HepG2 (cell line): ENCODE data around the gene C19orf73. TPM values are rescaled to one million over a fixed set of nuclear protein-coding genes. Genes with fewer than 3 reads are reported as not detected.
A peak's percentile ranks its signal among the peaks of the same experiment; 100 is the strongest.

ENCODE experiments used
- BRD4 ChIP-seq: sonication (generic); formaldehyde crosslinking; IDR thresholded peaks from 2 replicates; pipeline ENCODE4 v1.4.0; 2020; ENCODE audit warnings: missing genetic modification reagents
- FOXA1 ChIP-seq, 2 experiments: fragments of 450-650 bp in 1 of 2; sonication (generic) in 1 of 2; formaldehyde crosslinking in 1 of 2; IDR thresholded peaks; 2 replicates each; pipeline versions ENCODE4 v1.4.0 to v1.6.1; 2016 to 2020; ENCODE audit warnings: missing genetic modification reagents in 1 of 2
- GTF3A ChIP-seq: sonication (generic); formaldehyde crosslinking; conservative IDR thresholded peaks from 2 replicates; pipeline ENCODE4 v1.4.0; 2020; ENCODE audit warnings: mild to moderate bottlenecking, missing genetic modification reagents
- HDAC6 ChIP-seq: fragments of 200-600 bp; sonication (generic); IDR thresholded peaks from 2 replicates; pipeline ENCODE4 v1.7.0; 2017; ENCODE audit warnings: mild to moderate bottlenecking, antibody characterized with exemption, low read length, low read depth
- HIVEP1 ChIP-seq: sonication (generic); formaldehyde crosslinking; IDR thresholded peaks from 2 replicates; pipeline ENCODE4 v1.4.0; 2020; ENCODE audit warnings: mild to moderate bottlenecking, missing genetic modification reagents
- IRX3 ChIP-seq: sonication (generic); formaldehyde crosslinking; IDR thresholded peaks from 2 replicates; pipeline ENCODE4 v1.8.1; 2023; ENCODE audit warnings: mild to moderate bottlenecking, low read depth, missing genetic modification reagents, borderline replicate concordance
- KLF9 ChIP-seq: IDR thresholded peaks from 2 replicates; pipeline ENCODE4 v1.6.1; 2016; ENCODE audit warnings: low read depth
- RAD51 ChIP-seq: fragments of 450-650 bp; IDR thresholded peaks from 2 replicates; pipeline ENCODE4 v1.6.1; 2016; ENCODE audit warnings: borderline replicate concordance
- SCMH1 ChIP-seq: sonication (generic); formaldehyde crosslinking; IDR thresholded peaks from 2 replicates; pipeline ENCODE4 v1.9.0; 2021; ENCODE audit warnings: missing genetic modification reagents, mild to moderate bottlenecking, borderline replicate concordance
- SOX13 ChIP-seq, 3 experiments: fragments of 450-650 bp in 1 of 3; sonication (generic) in 1 of 3; formaldehyde crosslinking in 1 of 3; IDR thresholded peaks in 2 of 3; conservative IDR thresholded peaks in 1 of 3; 2 replicates each; pipeline versions ENCODE4 v1.5.0 to v1.6.1; 2016 to 2020; ENCODE audit warnings: antibody characterized with exemption in 1 of 3, mild to moderate bottlenecking in 1 of 3, missing compliant biosample characterization in 1 of 3, missing genetic modification reagents in 1 of 3, moderate library complexity in 1 of 3
- ZC3H13 ChIP-seq: sonication (generic); formaldehyde crosslinking; IDR thresholded peaks from 2 replicates; pipeline ENCODE4 v1.8.1; 2023; ENCODE audit warnings: mild to moderate bottlenecking, missing genetic modification reagents, moderate library complexity
- ZFP36L1 ChIP-seq: sonication (generic); formaldehyde crosslinking; IDR thresholded peaks from 2 replicates; pipeline ENCODE4 v1.8.0; 2022; ENCODE audit warnings: mild to moderate bottlenecking, missing genetic modification reagents, moderate library complexity
- ZMAT3 ChIP-seq: sonication (generic); formaldehyde crosslinking; conservative IDR thresholded peaks from 2 replicates; pipeline ENCODE4 v1.7.0; 2021; ENCODE audit warnings: missing genetic modification reagents
- ZNF121 ChIP-seq: sonication (generic); formaldehyde crosslinking; IDR thresholded peaks from 2 replicates; pipeline ENCODE4 v1.5.0; 2020; ENCODE audit warnings: mild to moderate bottlenecking, missing genetic modification reagents
- ZNF451 ChIP-seq: sonication (generic); formaldehyde crosslinking; IDR thresholded peaks from 2 replicates; pipeline ENCODE4 v1.5.0; 2020; ENCODE audit warnings: mild to moderate bottlenecking, missing genetic modification reagents
- ZNF563 ChIP-seq: sonication (generic); formaldehyde crosslinking; IDR thresholded peaks from 2 replicates; pipeline ENCODE4 v1.8.0; 2022; ENCODE audit warnings: mild to moderate bottlenecking, moderate library complexity, missing genetic modification reagents
- ZNF672 ChIP-seq: sonication (generic); formaldehyde crosslinking; IDR thresholded peaks from 2 replicates; pipeline ENCODE4 v1.8.1; 2022; ENCODE audit warnings: missing genetic modification reagents
- ZNF674 ChIP-seq: sonication (generic); formaldehyde crosslinking; IDR thresholded peaks from 2 replicates; pipeline ENCODE4 v1.5.0; 2020; ENCODE audit warnings: low read depth, mild to moderate bottlenecking, missing genetic modification reagents
- polyA plus RNA-seq, 8 experiments: library from polyadenylated mRNA; depleted of rRNA in 3 of 8; stranded (reverse) in 7 of 8; unstranded in 1 of 8; fragments of >200 nt; fragmentation: Illumina TruSeq in 4 of 8; extraction: Trizol in 4 of 8; gene quantifications; 2 replicates each; pipeline versions ENCODE4 v1.2.1 to v1.2.3, GENCODE V29; 2011 to 2016; ENCODE audit warnings: low read depth in 4 of 8, missing spikeins in 1 of 8, mixed read lengths in 1 of 8; ENCODE audit not compliant: insufficient read depth in 1 of 8
- total RNA-seq, 5 experiments: library from RNA; depleted of rRNA; stranded (reverse); fragments of >200 nt; fragmentation: Illumina TruSeq; extraction: Trizol; gene quantifications; 2 replicates each; pipeline ENCODE4 v1.2.3, GENCODE V29; 2016; ENCODE audit warnings: low read depth in 1 of 5
- TF ChIP-seq, protein P1 (sequence below): sonication (generic); formaldehyde crosslinking; IDR thresholded peaks from 2 replicates; pipeline ENCODE4 v1.5.0; 2020; ENCODE audit warnings: mild to moderate bottlenecking, missing genetic modification reagents, borderline replicate concordance
- TF ChIP-seq, protein P2 (sequence below): sonication (generic); formaldehyde crosslinking; IDR thresholded peaks from 2 replicates; pipeline ENCODE4 v1.4.0; 2020; ENCODE audit warnings: missing genetic modification reagents, borderline replicate concordance
- TF ChIP-seq, protein P3 (sequence below): sonication (generic); formaldehyde crosslinking; IDR thresholded peaks from 2 replicates; pipeline ENCODE4 v1.5.0; 2020; ENCODE audit warnings: missing genetic modification reagents

Gene C19orf73
- total and polyA plus RNA-seq, 2 of the 13 experiments (the other 11 are each of a cell fraction or from before 2014, with no cell fraction given) = 1.4 to 1.5 TPM

- TF ChIP-seq, protein P1, sequence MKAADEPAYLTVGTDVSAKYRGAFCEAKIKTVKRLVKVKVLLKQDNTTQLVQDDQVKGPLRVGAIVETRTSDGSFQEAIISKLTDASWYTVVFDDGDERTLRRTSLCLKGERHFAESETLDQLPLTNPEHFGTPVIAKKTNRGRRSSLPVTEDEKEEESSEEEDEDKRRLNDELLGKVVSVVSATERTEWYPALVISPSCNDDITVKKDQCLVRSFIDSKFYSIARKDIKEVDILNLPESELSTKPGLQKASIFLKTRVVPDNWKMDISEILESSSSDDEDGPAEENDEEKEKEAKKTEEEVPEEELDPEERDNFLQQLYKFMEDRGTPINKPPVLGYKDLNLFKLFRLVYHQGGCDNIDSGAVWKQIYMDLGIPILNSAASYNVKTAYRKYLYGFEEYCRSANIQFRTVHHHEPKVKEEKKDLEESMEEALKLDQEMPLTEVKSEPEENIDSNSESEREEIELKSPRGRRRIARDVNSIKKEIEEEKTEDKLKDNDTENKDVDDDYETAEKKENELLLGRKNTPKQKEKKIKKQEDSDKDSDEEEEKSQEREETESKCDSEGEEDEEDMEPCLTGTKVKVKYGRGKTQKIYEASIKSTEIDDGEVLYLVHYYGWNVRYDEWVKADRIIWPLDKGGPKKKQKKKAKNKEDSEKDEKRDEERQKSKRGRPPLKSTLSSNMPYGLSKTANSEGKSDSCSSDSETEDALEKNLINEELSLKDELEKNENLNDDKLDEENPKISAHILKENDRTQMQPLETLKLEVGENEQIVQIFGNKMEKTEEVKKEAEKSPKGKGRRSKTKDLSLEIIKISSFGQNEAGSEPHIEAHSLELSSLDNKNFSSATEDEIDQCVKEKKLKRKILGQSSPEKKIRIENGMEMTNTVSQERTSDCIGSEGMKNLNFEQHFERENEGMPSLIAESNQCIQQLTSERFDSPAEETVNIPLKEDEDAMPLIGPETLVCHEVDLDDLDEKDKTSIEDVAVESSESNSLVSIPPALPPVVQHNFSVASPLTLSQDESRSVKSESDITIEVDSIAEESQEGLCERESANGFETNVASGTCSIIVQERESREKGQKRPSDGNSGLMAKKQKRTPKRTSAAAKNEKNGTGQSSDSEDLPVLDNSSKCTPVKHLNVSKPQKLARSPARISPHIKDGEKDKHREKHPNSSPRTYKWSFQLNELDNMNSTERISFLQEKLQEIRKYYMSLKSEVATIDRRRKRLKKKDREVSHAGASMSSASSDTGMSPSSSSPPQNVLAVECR (CRISPR knock-in tag) = peak; percentile 85
- TF ChIP-seq ZMAT3 = peak; percentile 100
- TF ChIP-seq, protein P2, sequence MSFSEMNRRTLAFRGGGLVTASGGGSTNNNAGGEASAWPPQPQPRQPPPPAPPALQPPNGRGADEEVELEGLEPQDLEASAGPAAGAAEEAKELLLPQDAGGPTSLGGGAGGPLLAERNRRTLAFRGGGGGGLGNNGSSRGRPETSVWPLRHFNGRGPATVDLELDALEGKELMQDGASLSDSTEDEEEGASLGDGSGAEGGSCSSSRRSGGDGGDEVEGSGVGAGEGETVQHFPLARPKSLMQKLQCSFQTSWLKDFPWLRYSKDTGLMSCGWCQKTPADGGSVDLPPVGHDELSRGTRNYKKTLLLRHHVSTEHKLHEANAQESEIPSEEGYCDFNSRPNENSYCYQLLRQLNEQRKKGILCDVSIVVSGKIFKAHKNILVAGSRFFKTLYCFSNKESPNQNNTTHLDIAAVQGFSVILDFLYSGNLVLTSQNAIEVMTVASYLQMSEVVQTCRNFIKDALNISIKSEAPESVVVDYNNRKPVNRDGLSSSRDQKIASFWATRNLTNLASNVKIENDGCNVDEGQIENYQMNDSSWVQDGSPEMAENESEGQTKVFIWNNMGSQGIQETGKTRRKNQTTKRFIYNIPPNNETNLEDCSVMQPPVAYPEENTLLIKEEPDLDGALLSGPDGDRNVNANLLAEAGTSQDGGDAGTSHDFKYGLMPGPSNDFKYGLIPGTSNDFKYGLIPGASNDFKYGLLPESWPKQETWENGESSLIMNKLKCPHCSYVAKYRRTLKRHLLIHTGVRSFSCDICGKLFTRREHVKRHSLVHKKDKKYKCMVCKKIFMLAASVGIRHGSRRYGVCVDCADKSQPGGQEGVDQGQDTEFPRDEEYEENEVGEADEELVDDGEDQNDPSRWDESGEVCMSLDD (CRISPR knock-in tag) = peak; percentile 95; the same call in 1 of the 2 replicates
- TF ChIP-seq ZNF563 (CRISPR knock-in tag) = peak; percentile 100
- TF ChIP-seq BRD4 (CRISPR knock-in tag) = peak; percentile 79; the same call in 1 of the 2 replicates
- peak; percentile 98 for TF ChIP-seq ZNF674 (CRISPR knock-in tag)
- TF ChIP-seq FOXA1 (IDR thresholded peaks at IDR 0.05) = no peak
- peak; percentile 58 for TF ChIP-seq FOXA1 (CRISPR knock-in tag; IDR thresholded peaks at IDR 0.05)
- TF ChIP-seq ZNF121 = peak; percentile 66; the same call in 1 of the 2 replicates
- TF ChIP-seq ZNF672 = peak; percentile 88
- TF ChIP-seq RAD51 = no peak
- no peak; the same call in 1 of the 2 replicates for TF ChIP-seq SOX13 (IDR thresholded peaks at IDR 0.05)
- peak in 1 of 2 experiments; percentile 63; a peak in 1 of 4 replicates for TF ChIP-seq SOX13 (CRISPR knock-in tag; conservative IDR thresholded peaks at IDR 0.05 in 1 of 2, IDR thresholded peaks at IDR 0.05 in 1 of 2)
- TF ChIP-seq, protein P3, sequence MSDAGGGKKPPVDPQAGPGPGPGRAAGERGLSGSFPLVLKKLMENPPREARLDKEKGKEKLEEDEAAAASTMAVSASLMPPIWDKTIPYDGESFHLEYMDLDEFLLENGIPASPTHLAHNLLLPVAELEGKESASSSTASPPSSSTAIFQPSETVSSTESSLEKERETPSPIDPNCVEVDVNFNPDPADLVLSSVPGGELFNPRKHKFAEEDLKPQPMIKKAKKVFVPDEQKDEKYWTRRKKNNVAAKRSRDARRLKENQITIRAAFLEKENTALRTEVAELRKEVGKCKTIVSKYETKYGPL (CRISPR knock-in tag) = peak; percentile 91; the same call in 1 of the 2 replicates
- TF ChIP-seq ZC3H13 (CRISPR knock-in tag) = peak; percentile 99
- TF ChIP-seq ZNF451 = peak; percentile 100
- peak; percentile 98 for TF ChIP-seq HIVEP1 (CRISPR knock-in tag)
- TF ChIP-seq HDAC6 = no peak
- no peak for TF ChIP-seq SCMH1 (CRISPR knock-in tag)
- no peak for TF ChIP-seq GTF3A
- TF ChIP-seq IRX3 (CRISPR knock-in tag) = peak; percentile 100
- peak; percentile 99 for TF ChIP-seq ZFP36L1
- peak; percentile 85; the same call in 1 of the 2 replicates for TF ChIP-seq KLF9 (CRISPR knock-in tag)
These were observed 9.0 kb upstream of the C19orf73 start (continued) for GRCh38 chr19:49127674-49128544.
